ENCODE data around the gene TMEM255A.

GRCh38 chrX:120305531-120306141, 5.6 kb downstream of the TMEM255A start:
- TF ChIP-seq, protein P1, sequence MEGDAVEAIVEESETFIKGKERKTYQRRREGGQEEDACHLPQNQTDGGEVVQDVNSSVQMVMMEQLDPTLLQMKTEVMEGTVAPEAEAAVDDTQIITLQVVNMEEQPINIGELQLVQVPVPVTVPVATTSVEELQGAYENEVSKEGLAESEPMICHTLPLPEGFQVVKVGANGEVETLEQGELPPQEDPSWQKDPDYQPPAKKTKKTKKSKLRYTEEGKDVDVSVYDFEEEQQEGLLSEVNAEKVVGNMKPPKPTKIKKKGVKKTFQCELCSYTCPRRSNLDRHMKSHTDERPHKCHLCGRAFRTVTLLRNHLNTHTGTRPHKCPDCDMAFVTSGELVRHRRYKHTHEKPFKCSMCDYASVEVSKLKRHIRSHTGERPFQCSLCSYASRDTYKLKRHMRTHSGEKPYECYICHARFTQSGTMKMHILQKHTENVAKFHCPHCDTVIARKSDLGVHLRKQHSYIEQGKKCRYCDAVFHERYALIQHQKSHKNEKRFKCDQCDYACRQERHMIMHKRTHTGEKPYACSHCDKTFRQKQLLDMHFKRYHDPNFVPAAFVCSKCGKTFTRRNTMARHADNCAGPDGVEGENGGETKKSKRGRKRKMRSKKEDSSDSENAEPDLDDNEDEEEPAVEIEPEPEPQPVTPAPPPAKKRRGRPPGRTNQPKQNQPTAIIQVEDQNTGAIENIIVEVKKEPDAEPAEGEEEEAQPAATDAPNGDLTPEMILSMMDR (conservative IDR thresholded peaks at IDR 0.05; ENCODE audit: low read depth, low read length): no peak
- TF ChIP-seq EZH2 (IDR thresholded peaks at IDR 0.05; ENCODE audit: low read length, unreplicated experiment): no peak
